Left lung (tissue), 10 donors: ENCODE data around the gene CHURC1. TPM values are rescaled to one million over a fixed set of nuclear protein-coding genes. Genes with fewer than 3 reads are reported as not detected.

Experiments used
- ATAC-seq: fragments of 200-7000 bp; cut with Tn5 transposase; one replicate; pipeline ENCODE4 v1.9.1; 2020; ENCODE audit warnings: moderate library complexity
- DNase-seq, 4 donors: peaks; one replicate each; pipeline ENCODE4 v3.0.0-alpha.2; 2013 to 2020
- H3K27ac ChIP-seq, 2 donors: fragments of 200-600 bp; sonication (generic) in 1 of 2; one replicate each; pipeline versions ENCODE4 v1.5.0 to v1.8.0; 2020 to 2021
- H3K27me3 ChIP-seq, 2 donors: fragments of 200-600 bp; sonication (generic) in 1 of 2; one replicate each; pipeline versions ENCODE4 v1.5.0 to v1.8.0; 2020 to 2021
- H3K36me3 ChIP-seq, 2 donors: fragments of 200-600 bp; sonication (generic) in 1 of 2; one replicate each; pipeline versions ENCODE4 v1.5.0 to v1.8.0; 2020 to 2021
- H3K4me1 ChIP-seq, 2 donors: fragments of 200-600 bp; one replicate each; pipeline ENCODE4 v1.8.0; 2021
- H3K4me3 ChIP-seq, 2 donors: fragments of 200-600 bp; sonication (generic) in 1 of 2; one replicate each; pipeline versions ENCODE4 v1.5.0 to v1.8.0; 2020 to 2021; ENCODE audit warnings: mild to moderate bottlenecking in 1 of 2
- H3K9me3 ChIP-seq, 2 donors: fragments of 200-600 bp; sonication (generic) in 1 of 2; one replicate each; pipeline versions ENCODE4 v1.5.0 to v1.8.0; 2020 to 2021
- CTCF ChIP-seq, 2 donors: fragments of 200-600 bp; sonication (generic) in 1 of 2; IDR thresholded peaks; one replicate each; pipeline versions ENCODE4 v1.5.0 to v1.8.0; 2021; ENCODE audit warnings: antibody characterized with exemption in 2 of 2
- intact Hi-C, 2 donors: fragments of 100-400 bp; cut with DNase I; formaldehyde crosslinking; loops; one replicate each; pipeline versions ENCODE4 v1.11.2 to v1.14.2; 2022
- polyA plus RNA-seq, 6 donors: library from polyadenylated mRNA; unstranded; fragments of 120-200 nt; gene quantifications; one replicate each; pipeline ENCODE4 v1.2.1, GENCODE V29; 2013; ENCODE audit not compliant: insufficient read length in 6 of 6
- total RNA-seq, 2 donors: library from RNA; stranded (reverse); fragmentation: NEBNext Ultra II Directional; extraction: Animal tissue kit (Norgen Biotek cat#: 25700); gene quantifications; one replicate each; pipeline ENCODE4 v1.2.1, GENCODE V29; 2021
- donor health status: DM: no; HTN: yes; CAD: no.
- donor health status: DM: no; HTN: no; CAD: no.

CHURC1 gene
- total and polyA plus RNA-seq, 8 donors: 46.8 to 70.2 (median 58.9) TPM

DNA sequence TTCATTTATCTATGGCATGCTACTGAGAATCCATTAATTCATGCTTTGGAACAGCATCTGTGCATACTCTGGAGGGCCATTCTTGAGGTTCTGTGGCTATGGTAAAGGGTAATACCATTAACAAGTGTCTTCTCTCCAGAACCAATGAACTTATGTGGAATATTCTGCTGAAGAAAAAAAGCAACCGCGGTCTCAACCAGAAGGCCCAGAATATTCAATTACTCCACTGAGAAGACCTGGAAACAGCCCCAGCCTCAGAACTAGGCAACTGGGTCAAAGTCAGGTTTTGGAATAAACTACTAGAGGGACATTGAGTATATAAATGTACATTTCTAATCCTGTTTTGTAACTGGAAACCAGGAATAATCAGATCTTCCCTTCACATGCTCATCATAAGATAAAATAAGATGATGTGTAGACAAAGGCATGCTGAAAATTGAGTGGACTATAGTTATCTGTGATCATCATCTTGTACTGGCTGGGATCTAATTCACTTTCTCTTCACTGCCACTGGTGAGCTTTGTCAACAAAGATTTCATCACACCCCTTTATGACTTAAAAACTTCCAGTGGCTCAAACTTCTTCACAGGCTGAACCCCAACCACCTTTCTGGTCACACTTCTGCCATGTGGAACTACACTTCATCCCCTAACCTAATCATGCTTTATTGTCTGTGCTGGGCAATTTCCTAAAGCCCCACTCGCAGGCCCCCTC lies 40.6 kb upstream of the CHURC1 start:
- DNase-seq (no peak), ATAC-seq (no peak)
- no peak overlapping the region for H3K27ac ChIP-seq
- peaks cover 0 to under 1% of the 10 kb centered on the region in 2 donors for H3K4me1 ChIP-seq
- intact Hi-C loops: no loop called here
- no peak for TF ChIP-seq CTCF (IDR thresholded peaks at IDR 0.05)
- peaks cover 0 to 35% of the 10 kb centered on the region in 2 donors for H3K27me3 ChIP-seq
- no peak overlapping the region for H3K4me3 ChIP-seq
- H3K9me3 ChIP-seq: no peaks in the 10 kb centered on the region
- H3K36me3 ChIP-seq: no peaks in the 10 kb centered on the region

DNA sequence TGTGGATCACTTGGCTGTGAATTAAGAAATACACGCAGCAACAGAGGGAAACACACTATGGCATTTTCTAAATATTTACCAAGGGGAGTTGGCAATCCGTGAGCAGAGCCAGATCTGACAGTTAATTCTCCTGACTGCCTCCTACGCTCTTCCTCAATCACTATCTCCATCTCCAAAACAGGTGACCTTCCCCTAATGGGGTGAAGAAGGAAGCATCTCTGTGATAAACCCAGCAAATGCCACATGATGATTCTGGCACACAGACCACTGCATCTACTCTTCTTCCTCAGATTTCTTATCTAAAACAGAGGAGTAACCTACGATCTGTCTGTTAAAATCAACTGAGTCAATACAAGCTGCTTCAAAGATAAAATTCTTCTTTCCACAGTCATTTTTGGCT lies 38.9 kb upstream of the CHURC1 start:
- ATAC-seq: no peak
- no peak for TF ChIP-seq CTCF (IDR thresholded peaks at IDR 0.05)
- intact Hi-C loops: no loop called here
- Histone ChIP-seq H3K4me1 (peaks cover 0 to 17% of the 10 kb centered on the region in 2 donors), H3K27ac (no peak overlapping the region), H3K27me3 (peaks cover 17 to 48% of the 10 kb centered on the region in 2 donors), H3K9me3 (no peaks in the 10 kb centered on the region), H3K4me3 (no peak overlapping the region), H3K36me3 (no peaks in the 10 kb centered on the region)
- DNase-seq: no peak

DNA sequence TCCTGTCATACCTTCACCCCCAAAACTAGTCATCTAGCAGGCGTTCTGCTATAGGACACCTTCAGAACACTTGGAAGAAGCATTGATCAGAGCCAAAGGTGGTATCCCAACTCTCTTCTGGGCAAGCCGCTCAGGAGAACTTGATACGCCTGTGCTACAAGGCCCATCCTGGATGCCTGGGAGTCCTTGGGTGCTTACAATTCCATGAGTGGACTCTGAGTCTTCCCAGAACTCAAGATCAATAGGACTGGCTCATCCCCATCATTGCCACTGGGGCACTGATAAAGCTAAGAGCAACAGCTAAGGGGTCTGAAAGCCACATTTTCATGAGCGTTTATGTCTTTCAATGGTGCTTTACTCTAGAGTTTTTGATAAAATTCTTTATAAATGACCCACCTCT lies 36.4 kb upstream of the CHURC1 start:
- no peak for TF ChIP-seq CTCF (IDR thresholded peaks at IDR 0.05)
- DNase-seq (no peak), ATAC-seq (no peak)
- Histone ChIP-seq H3K4me1 (peaks cover 0 to 23% of the 10 kb centered on the region in 2 donors), H3K36me3 (no peaks in the 10 kb centered on the region), H3K27ac (no peak overlapping the region), H3K27me3 (peaks cover 28 to 73% of the 10 kb centered on the region in 2 donors), H3K4me3 (no peak overlapping the region), H3K9me3 (no peaks in the 10 kb centered on the region)
- intact Hi-C loops: no loop called here

GRCh38 chr14:64878837-64879634 lies 35.2 kb upstream of the CHURC1 start:
- intact Hi-C loops: no loop called here
- ATAC-seq (peak; percentile 22), DNase-seq (peak in 3 of 4 donors; percentile 5 to 58 (median 5))
- no peak for TF ChIP-seq CTCF (IDR thresholded peaks at IDR 0.05)
- H3K27me3 ChIP-seq: peaks cover 28 to 78% of the 10 kb centered on the region in 2 donors
- no peaks in the 10 kb centered on the region for H3K9me3 ChIP-seq
- no peak overlapping the region for H3K27ac ChIP-seq
- peak overlapping the region; percentile 43 to 49 for H3K4me3 ChIP-seq
- H3K4me1 ChIP-seq: peaks cover 0 to 23% of the 10 kb centered on the region in 2 donors
- no peaks in the 10 kb centered on the region for H3K36me3 ChIP-seq

DNA sequence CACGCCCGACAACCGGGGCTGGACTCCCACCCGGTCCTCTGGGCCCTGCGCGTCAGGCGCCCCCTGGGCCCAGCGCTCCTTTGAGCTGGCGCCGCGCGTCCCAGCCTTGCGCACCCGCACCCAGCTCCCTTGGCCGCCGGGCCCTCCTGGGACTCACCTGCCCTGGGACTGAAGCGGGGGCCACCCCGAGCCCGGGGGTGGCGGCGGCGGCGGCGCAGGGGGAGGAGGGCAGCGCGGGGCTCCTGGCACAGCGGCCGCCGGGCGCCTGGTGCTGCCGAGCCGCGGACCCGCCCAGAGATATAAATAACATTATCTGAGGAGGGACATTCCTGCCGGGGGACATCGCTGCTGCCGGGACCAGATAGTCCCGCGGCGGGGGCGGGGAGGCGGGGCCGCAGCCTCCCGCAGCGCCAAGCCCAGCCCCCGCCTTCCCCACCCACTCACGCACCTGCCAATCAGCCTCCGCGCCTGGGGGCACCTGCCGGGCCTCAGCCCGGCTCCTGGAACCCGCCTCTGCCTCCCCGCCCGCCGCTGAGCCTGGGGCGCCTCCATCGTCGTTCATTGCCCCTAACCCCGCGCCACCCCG lies 34.5 kb upstream of the CHURC1 start, which contains the start of gene SPTB:
Gene SPTB, minus strand, starts transcription at position 273 of the 586 bp plus-strand sequence. CDS start 56,813 bp downstream, outside the sequence.
- Histone ChIP-seq H3K4me3 (peak within 1 kb of the TSS; percentile 43 to 49), H3K27ac (no peak within 1 kb of the TSS), H3K36me3 (no peaks in the 10 kb centered on the region), H3K27me3 (peaks cover 28 to 78% of the 10 kb centered on the region in 2 donors), H3K9me3 (no peaks in the 10 kb centered on the region), H3K4me1 (peaks cover 0 to 23% of the 10 kb centered on the region in 2 donors)
- DNase-seq (peak; percentile 8 to 83 (median 46)), ATAC-seq (peak; percentile 95)
- intact Hi-C loops: no loop called here
- TF ChIP-seq CTCF (IDR thresholded peaks at IDR 0.05): no peak
